Activated T-cell treated with anti-CD3 and anti-CD28 coated beads, Interleukin-2, amount 50 U/mL, for 4 hours (primary cell): Measurements from ENCODE around the gene CHN1. TPM values are rescaled to one million over a fixed set of nuclear protein-coding genes. Genes with fewer than 3 reads are reported as not detected.

Experiments used
- ATAC-seq, 2 donors: fragments of 200-7000 bp; cut with Tn5 transposase; one replicate each; pipeline ENCODE4 v1.10.0; 2021
- DNase-seq: peaks from one replicate; pipeline ENCODE4 v3.0.0-alpha.2; 2020
- H3K27me3 Mint-ChIP-seq: one replicate; pipeline ENCODE4 v1.8.0; 2021; ENCODE audit warnings: low read depth, mixed read lengths
- H3K36me3 Mint-ChIP-seq: one replicate; pipeline ENCODE4 v1.8.0; 2022; ENCODE audit warnings: mixed read lengths; ENCODE audit not compliant: insufficient read depth
- H3K4me1 Mint-ChIP-seq: one replicate; pipeline ENCODE4 v1.8.0; 2021; ENCODE audit warnings: low read depth, mixed read lengths
- H3K4me3 Mint-ChIP-seq: one replicate; pipeline ENCODE4 v1.8.0; 2021; ENCODE audit warnings: mild to moderate bottlenecking, moderate library complexity, mixed read lengths
- H3K9me3 Mint-ChIP-seq: one replicate; pipeline ENCODE4 v1.8.0; 2021; ENCODE audit warnings: mixed read lengths
- total RNA-seq, 3 donors: library from RNA; stranded (reverse); gene quantifications; one replicate each; pipeline ENCODE4 v1.2.1, GENCODE V29; 2021

The CHN1 gene
- total RNA-seq, 3 donors from 2014 or later, result 3.2 to 7.5 (median 6.9) TPM

DNA sequence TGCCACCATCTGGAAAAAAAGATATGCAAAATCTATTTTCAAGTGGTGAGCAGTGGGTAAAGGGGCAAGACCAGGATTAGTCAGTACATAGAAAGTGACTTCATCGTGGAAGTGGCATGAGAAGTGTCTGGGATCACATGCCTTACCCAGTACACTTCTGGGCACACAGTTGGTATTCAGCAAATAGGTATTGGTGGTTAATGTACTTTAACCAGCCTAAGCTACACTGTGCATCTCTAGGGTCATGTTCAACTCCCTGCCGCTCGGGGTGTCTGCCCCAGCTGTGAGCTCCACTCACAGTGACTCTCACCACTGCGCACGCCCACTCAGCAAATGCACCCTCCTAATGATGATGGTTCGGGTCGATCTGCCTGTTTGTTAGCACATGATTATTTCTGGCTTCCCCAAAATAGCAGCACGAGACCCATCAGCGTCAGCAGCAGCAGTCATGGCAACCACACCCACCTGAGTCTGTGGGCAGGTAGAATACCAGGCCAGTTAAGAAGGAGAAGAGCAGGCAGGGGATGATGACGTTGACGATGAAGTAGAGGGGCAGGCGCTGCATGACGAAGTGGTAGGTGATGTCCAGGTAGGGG lies 252.0 kb downstream of the CHN1 start:
- peaks cover 42% of the 10 kb centered on the region for H3K4me1 Mint-ChIP-seq
- H3K9me3 Mint-ChIP-seq, result no peaks in the 10 kb centered on the region
- DNase-seq, result peak; percentile 33
- peak; percentile 41 to 55 for ATAC-seq
- H3K36me3 Mint-ChIP-seq, result no peaks in the 10 kb centered on the region
- no peaks in the 10 kb centered on the region for H3K27me3 Mint-ChIP-seq
- peak overlapping the region; percentile 37 for H3K4me3 Mint-ChIP-seq

GRCh38 chr2:174752403-174753037 lies 252.7 kb downstream of the CHN1 start:
- H3K27me3 Mint-ChIP-seq, result no peaks in the 10 kb centered on the region
- H3K4me1 Mint-ChIP-seq, result peaks cover 42% of the 10 kb centered on the region
- no peaks in the 10 kb centered on the region for H3K9me3 Mint-ChIP-seq
- peak overlapping the region; percentile 33 for H3K4me3 Mint-ChIP-seq
- ATAC-seq (peak; percentile 67 to 73), DNase-seq (no peak)
- H3K36me3 Mint-ChIP-seq, result no peaks in the 10 kb centered on the region

GRCh38 chr2:174750923-174751441 lies 254.2 kb downstream of the CHN1 start:
- Mint-ChIP-seq H3K4me3 (peak overlapping the region; percentile 39), H3K4me1 (peaks cover 42% of the 10 kb centered on the region), H3K27me3 (no peaks in the 10 kb centered on the region), H3K36me3 (no peaks in the 10 kb centered on the region), H3K9me3 (no peaks in the 10 kb centered on the region)
- peak; percentile 12 for DNase-seq
- ATAC-seq, result peak; percentile 17 to 23

DNA sequence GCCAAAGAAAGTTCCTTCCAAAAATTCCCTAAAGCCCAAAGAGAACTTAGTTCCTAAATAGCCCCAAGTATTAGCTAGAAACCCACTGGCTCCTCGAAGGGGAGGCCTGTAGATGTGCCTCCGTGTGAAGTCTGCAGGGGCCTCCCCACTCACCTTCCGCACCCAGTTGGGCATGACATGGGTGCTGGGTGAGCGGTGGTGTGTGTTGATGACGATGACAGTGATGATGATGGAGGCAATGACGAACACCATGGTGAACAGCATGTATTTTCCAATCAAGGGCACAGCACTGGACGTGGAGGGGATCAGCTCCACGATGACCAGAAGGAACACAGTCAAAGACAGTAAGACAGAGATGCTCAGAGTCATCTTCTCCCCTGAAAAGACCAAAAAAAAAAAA lies 255.4 kb downstream of the CHN1 start:
- H3K4me3 Mint-ChIP-seq, result no peak overlapping the region
- H3K4me1 Mint-ChIP-seq, result peaks cover 42% of the 10 kb centered on the region
- ATAC-seq (no peak), DNase-seq (no peak)
- no peaks in the 10 kb centered on the region for H3K36me3 Mint-ChIP-seq
- no peaks in the 10 kb centered on the region for H3K9me3 Mint-ChIP-seq
- no peaks in the 10 kb centered on the region for H3K27me3 Mint-ChIP-seq

DNA sequence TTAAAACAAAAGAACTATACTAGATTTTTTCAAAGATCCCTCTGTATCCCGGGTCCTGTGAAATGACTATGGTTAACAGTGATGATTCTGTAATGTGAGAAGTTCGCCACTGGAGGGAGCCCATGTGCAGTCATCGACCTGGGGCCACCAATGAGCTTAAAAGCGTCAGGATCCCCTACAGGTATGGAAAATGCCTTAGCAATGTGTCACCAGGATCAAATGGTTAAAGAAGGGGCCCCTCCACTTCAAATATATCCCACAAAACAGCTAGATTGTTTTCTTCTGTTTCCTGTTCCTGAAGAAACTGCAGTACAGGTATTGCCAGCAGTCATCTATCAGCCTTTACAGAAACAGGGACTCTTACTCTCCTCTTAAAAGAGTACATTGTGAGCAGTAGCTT lies 256.2 kb downstream of the CHN1 start:
- Mint-ChIP-seq H3K9me3 (no peaks in the 10 kb centered on the region), H3K4me1 (peaks cover 38% of the 10 kb centered on the region), H3K27me3 (no peaks in the 10 kb centered on the region), H3K4me3 (no peak overlapping the region), H3K36me3 (no peaks in the 10 kb centered on the region)
- ATAC-seq (peak in 1 of 2 donors; percentile 36), DNase-seq (peak; percentile 72)

Other genes with a start within 250 kb of the CHN1 start
- not detected for gene CHRNA1, start 240.9 kb downstream of the CHN1 start, total RNA-seq
- gene ATF2, start 162.8 kb upstream of the CHN1 start, total RNA-seq, result 10 to 100 TPM; 34.1 to 41.4 (median 37.6) TPM
- 100 to 1,000 TPM; 348 to 407 (median 371) TPM for gene ATP5MC3, start 176.3 kb upstream of the CHN1 start, total RNA-seq